GM21381 (cell line): ENCODE results near the gene SIK2.
"Not testable (repeated sequence)": the region's sequence is repeated elsewhere in the genome, so short reads cannot be mapped to it uniquely, and the experiment has no call there.

ENCODE experiments used
- ATAC-seq: cut with Tn5 transposase; IDR thresholded peaks from one replicate; pipeline ENCODE4 v1.9.1; 2021; ENCODE audit warnings: mild to moderate bottlenecking, moderate library complexity; ENCODE audit not compliant: unreplicated experiment

SIK2 gene

GRCh38 chr11:111623527-111624030 is 21.3 kb downstream of the SIK2 start:
- ATAC-seq, result no peak

DNA sequence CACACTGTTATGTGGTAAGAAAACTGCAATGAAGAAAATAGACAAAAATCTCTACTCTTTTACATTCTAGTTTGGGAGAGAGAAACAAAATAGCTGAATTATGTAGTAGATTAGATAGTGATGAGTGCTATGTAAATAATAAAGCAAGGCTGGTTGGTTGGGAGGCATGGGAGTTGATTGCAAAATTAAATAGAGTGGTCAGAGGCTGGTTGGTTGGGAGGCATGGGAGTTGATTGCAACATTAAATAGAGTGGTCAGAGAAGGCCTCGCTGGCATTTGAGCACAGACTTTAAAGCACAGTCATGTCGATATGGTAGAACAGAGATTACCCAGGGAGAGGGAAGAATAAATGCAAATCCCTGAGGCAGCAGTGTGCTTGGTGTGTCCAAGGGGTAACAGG is 22.4 kb downstream of the SIK2 start:
- no peak for ATAC-seq

- ATAC-seq, result no peak
Observed at GRCh38 chr11:111627591-111627990, 25.3 kb downstream of the SIK2 start.

DNA sequence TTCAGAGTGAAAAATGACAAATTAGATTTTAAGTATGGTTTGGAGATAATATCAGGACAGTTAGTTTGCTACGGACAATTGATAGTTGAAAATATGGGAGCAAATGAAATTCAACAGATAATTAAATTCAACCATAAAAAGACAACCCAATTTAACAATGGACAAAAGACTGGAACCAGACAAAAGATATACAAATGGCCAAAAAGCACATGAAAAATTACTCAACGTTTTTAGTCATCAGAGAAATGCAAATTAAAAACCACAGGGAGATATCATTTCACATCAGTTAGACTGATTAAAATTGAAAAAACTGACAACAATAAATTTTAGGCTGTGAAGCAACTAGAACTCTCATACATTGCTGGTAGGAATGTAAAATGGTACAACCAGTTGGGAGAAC is 27.2 kb downstream of the SIK2 start:
- no peak for ATAC-seq

DNA sequence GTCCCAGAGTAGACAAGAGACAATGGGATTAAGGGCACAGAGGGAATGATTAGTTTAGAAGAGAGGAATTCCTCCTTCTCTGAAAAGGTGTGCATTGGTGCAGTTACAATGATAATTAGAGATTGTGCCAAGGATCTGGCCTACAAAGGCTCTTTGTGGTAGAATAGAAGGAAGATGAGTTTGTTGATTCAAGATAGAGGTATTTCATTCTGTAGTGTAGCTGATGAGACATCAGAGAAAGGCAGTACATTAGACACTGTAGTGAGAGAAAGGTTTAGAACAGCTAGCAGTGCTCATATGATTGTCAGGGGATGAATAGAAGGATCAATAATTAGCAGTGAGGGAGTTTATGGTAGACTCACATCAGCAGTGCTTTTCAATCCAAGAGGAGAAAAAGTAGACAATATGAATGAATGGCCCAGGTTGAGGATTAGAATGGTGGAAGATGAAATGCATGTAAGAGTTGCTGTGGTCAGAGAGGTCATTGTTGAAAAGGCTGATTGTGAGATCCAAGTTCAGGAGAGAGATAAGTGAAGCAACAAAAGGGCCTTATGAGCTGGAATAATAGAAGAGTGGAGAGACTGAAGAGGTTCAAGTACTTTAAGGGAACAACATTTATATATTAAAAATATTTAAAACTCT is 28.9 kb downstream of the SIK2 start:
- ATAC-seq, result no peak

- no peak for ATAC-seq
Observed at GRCh38 chr11:111631666-111632039, 29.4 kb downstream of the SIK2 start.

GRCh38 chr11:111632516-111633220 is 30.4 kb downstream of the SIK2 start:
- ATAC-seq, result no peak

DNA sequence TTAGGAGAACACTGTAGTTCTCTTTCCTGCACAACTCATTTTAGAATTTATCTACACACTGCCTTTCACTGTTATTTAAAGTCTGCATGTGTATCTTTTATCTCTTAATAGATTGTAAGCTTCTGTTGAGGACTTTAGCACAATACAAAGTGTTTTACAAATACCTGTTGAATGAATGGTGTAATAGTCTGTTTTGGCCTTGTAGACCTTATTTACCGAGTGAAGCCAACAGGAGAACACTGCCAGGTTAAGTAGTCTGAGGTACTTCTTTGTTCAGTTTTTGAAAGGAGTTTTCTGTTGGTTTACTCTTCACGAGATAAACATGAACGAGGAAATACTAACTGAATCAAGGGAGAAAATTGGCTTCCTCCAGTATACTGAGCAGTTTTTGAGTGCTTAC is 31.0 kb downstream of the SIK2 start:
- no peak for ATAC-seq

GRCh38 chr11:111633756-111634362 is 31.6 kb downstream of the SIK2 start:
- no peak for ATAC-seq

DNA sequence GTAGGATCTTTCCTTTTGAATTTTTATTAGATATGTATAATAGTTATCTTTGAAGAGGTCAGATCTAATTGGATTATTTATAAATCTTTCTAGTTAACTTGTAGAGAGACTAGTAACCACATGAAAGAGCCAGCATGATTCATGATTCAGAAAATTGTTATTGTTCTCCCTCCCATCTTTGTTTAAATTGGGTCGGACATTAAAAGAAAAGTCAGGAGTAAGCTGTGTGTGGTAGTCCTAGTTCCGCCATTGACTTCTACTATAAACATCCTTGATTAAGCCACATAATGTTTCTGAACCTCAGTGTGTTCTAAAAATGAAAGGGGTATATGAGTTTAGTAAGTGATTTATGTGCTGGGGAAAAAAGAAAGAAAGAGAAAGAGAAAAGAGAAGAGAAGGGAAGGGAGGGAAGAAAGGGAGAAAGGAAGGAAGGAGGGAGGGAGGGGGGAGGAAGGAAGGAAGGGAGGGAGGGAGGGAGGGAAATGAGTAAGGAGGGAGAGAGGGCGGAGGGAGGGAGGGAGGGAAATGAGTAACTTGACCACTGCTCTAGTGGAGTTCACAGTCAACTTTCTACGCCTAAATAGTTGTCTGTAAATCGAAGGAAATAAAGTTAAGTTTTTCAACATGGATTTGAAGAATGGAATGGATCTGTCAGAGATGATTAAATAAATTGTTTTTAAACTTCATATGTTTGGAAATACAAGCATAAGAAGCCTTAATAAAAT is 32.9 kb downstream of the SIK2 start:
- no peak for ATAC-seq

DNA sequence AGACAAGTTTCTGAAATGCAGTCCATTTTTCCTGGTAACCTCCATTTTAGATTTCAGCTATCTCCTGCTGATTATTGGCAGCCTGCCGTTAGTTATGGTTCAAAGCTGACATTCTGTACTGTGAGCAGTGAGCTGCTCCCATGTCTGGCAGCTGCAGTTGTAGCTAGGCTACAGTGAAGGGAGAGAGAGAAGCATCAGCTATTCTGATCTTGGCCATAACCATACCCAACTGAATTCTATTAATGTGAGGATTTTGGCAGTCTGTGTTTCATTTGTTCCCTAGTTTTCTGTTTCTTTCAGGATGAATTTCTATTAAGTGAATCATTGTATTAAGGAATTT is 33.4 kb downstream of the SIK2 start:
- ATAC-seq, result no peak

DNA sequence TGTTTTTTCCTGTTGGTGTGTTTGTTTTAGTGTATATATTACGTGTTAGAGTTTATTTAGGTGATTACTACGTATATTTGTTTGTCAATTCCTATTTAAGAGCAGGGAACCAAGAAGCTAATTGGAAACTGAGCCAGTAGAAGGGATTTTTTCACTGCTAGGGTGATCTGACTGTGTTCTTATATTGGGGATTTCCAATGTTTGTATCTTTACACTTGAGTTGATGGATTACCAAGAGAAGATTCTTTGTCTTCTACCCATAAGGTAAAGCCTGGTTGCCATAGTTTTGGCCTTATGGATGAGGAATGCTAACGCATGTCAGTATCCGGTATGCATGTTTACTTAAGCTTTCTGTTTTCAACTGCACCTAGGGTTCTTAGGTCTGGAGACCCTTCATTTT is 35.6 kb downstream of the SIK2 start:
- ATAC-seq, result no peak

DNA sequence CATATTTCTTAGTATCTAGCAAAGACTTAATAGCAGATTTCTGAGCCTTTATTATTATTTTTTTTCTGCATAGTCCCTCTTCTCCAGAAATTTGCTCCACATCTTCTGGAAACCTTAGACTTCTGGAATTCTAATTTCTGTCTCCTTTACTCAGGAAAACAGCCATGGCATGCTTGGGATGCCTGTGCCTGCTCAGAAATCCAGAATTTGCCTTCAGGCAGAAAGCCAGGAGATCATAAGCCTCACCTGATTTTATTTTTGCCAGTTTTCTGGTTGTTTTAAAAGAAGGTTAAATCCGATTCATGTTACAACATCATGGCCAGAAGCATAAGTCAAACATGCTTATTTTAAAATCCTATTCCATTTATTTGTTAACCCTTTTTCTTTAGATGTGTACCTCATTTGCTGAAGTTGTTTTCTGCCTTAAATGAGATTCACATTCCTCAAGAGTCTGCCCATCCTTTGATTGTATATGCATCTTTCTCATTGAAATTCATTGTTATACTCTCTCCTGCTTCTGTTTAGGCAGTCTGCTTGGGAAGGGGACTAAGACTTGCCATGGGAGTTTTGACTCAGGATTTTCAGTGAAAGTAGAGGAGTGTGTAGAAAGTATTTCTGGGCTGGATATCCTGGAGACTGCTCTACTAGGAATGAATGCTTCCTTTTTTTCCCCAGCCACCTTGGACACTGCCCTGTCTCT is 37.1 kb downstream of the SIK2 start:
- no peak for ATAC-seq

DNA sequence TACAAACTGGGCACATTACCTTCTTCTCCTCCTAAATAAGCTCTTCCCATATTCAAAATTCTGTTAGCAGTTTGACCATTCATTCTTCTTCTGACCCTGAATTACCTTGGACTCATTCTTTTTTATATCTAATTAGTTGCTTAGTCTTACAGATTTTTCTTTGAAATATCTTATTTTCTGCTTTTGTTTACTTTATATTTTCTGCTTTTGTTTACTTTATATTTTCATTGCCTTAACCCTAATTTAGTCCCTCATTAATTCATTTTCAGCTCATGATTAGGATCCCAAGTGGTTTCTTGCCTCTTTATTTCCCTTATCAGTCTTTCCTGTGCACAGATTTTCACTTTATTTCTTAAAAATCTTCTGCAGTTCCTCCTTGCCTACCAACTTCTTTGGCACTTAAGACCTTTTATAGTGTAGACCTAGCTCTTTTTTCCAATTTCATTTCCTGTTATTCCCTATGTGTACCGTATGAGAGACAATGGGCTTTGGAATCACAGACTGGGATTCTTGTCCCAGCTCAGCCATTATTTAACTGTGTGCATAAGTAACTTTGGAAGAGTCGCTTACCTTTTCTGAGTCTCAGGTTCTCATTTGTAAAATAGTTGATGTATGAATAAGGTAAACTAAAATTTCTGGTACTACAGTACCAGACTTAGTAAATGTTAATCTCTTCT is 39.2 kb downstream of the SIK2 start:
- no peak for ATAC-seq

GRCh38 chr11:111642542-111642941 is 40.3 kb downstream of the SIK2 start:
- no peak for ATAC-seq

- no peak for ATAC-seq
Observed at GRCh38 chr11:111644922-111645321, 42.7 kb downstream of the SIK2 start.

GRCh38 chr11:111645657-111646316 is 43.5 kb downstream of the SIK2 start:
- ATAC-seq, result no peak

GRCh38 chr11:111651336-111651735 is 49.1 kb downstream of the SIK2 start:
- ATAC-seq, result not testable (repeated sequence)

- ATAC-seq, result no peak
Observed at GRCh38 chr11:111652184-111652583, 49.9 kb downstream of the SIK2 start.

DNA sequence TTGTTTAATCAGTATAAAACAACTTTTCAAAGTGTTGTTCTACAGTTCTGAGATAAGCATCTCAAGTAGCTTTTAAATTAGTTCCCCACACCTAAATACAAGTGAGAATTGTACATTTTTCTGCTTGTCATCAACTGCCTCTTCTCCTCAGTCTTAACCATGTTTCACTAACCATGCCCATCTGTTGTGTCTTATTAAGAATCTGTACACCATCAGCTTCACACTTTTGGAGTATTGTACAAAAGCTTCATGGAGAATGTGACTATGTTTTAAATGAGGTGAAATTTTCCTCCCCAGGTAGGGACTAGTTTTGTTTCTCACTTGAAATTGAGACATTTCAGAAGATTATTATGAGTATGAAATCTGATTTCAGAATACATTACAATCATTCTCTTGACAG is 52.4 kb downstream of the SIK2 start:
- ATAC-seq, result no peak
